ENCODE measurements around the gene PKMYT1. TPM values are rescaled to one million over a fixed set of nuclear protein-coding genes. Genes with fewer than 3 reads are reported as not detected.

PKMYT1 gene
- polyA plus RNA-seq, 1 donor (not counting 4 experiments of a cell fraction or from before 2014, with no cell fraction given): 6.9 TPM

DNA sequence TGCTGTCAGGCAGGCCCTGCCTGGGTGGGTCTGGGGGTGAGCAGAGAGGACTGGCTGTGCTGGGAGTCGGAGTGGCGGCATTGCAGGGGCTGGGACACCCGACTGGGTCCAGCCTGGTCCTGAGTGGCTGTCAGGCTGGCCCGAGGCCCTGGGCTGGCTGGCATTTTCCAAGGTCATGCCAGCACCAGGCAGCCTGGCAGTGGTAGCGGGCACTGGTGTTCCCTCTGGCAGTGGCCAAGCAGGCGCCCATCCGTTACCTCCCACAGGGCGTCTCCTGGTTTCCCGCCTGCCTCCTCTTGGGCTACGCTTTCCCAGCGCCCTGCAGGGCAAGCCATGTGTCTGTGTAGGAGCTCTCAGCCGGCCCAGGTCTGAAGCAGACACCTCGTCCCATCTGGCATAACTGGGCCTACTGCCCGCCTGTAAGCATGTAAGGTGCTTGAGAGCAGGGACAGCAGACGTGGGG is 5.7 kb upstream of the PKMYT1 start:
- no peaks in the 10 kb centered on the region for H4K20me1 ChIP-seq (ENCODE audit: control insufficient read depth, extremely low read depth, insufficient read depth, low read length)
- TF ChIP-seq, protein P1, sequence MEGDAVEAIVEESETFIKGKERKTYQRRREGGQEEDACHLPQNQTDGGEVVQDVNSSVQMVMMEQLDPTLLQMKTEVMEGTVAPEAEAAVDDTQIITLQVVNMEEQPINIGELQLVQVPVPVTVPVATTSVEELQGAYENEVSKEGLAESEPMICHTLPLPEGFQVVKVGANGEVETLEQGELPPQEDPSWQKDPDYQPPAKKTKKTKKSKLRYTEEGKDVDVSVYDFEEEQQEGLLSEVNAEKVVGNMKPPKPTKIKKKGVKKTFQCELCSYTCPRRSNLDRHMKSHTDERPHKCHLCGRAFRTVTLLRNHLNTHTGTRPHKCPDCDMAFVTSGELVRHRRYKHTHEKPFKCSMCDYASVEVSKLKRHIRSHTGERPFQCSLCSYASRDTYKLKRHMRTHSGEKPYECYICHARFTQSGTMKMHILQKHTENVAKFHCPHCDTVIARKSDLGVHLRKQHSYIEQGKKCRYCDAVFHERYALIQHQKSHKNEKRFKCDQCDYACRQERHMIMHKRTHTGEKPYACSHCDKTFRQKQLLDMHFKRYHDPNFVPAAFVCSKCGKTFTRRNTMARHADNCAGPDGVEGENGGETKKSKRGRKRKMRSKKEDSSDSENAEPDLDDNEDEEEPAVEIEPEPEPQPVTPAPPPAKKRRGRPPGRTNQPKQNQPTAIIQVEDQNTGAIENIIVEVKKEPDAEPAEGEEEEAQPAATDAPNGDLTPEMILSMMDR (optimal IDR thresholded peaks at IDR 0.05 in 1 of 3, IDR thresholded peaks at IDR 0.05 in 1 of 3, conservative IDR thresholded peaks at IDR 0.05 in 1 of 3; ENCODE audit: extremely low read depth in 1 of 3, insufficient read depth in 2 of 3, low read length in 3 of 3): no peak
- TF ChIP-seq EZH2 (IDR thresholded peaks at IDR 0.05; ENCODE audit: low read length): no peak
- no peaks in the 10 kb centered on the region for H3K27me3 ChIP-seq (ENCODE audit: control insufficient read depth, extremely low read depth, insufficient read depth, low read length)
- no peak overlapping the region for H3K27ac ChIP-seq (ENCODE audit: control insufficient read depth, insufficient read depth, low read length)
- H3K9me3 ChIP-seq (ENCODE audit: control insufficient read depth, low read depth, low read length): no peaks in the 10 kb centered on the region
- H3K4me1 ChIP-seq (ENCODE audit: control insufficient read depth, extremely low read depth, insufficient read depth, low read length): peaks cover 24% of the 10 kb centered on the region
- no peak for DNase-seq (ENCODE audit: low read depth, low spot score)
- no peak for FAIRE-seq
- dilution Hi-C loops (cut with MboI; ENCODE audit: extremely low pct_ligation_motif_present, low sequenced_read_pairs): no loop called here
- H3K36me3 ChIP-seq (ENCODE audit: control insufficient read depth in 2 of 2, extremely low read depth in 1 of 2, insufficient read depth in 2 of 2, low read length in 2 of 2): no peaks in the 10 kb centered on the region
- no peak overlapping the region for H3K9ac ChIP-seq (ENCODE audit: control insufficient read depth, extremely low read depth, insufficient read depth, low read length)
- H3K4me3 ChIP-seq (ENCODE audit: control insufficient read depth in 2 of 3, extremely low read depth in 1 of 3, insufficient read depth in 2 of 3, low read depth in 1 of 3, low read length in 3 of 3): no peak overlapping the region
- H3K4me2 ChIP-seq (ENCODE audit: control insufficient read depth, extremely low read depth, insufficient read depth, low read depth, low read length): no peak overlapping the region
- H2AFZ ChIP-seq (ENCODE audit: control insufficient read depth, low read length): no peak overlapping the region
- H3K9me1 ChIP-seq (ENCODE audit: control insufficient read depth, extremely low read depth, insufficient read depth, low read length): no peaks in the 10 kb centered on the region
- H3K79me2 ChIP-seq (ENCODE audit: control insufficient read depth, insufficient read depth, low read length): no peaks in the 10 kb centered on the region

DNA sequence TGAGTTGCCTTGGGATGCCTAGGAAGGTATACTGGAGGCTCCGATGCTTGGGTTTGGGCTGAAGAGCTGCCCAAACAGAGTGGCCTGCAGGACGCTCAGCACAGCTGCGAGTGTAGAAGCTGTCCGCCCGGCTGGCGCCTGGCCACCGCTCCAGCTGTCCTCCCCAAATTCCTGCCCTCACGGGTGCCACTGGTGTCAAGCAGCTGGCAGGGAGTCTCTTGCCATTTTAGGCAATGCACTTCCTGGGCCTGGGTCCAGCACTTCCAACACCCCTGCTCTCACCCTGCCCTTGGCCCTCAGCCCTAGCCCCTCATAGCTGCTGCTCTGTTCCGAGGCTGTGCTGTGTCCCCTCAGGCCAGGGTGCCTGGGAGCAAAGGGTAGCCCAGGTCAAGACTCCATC is 5.2 kb upstream of the PKMYT1 start:
- Histone ChIP-seq H4K20me1 (ENCODE audit: control insufficient read depth, extremely low read depth, insufficient read depth, low read length) (no peaks in the 10 kb centered on the region), H3K9me1 (ENCODE audit: control insufficient read depth, extremely low read depth, insufficient read depth, low read length) (no peaks in the 10 kb centered on the region), H3K4me3 (ENCODE audit: control insufficient read depth in 2 of 3, extremely low read depth in 1 of 3, insufficient read depth in 2 of 3, low read depth in 1 of 3, low read length in 3 of 3) (no peak overlapping the region), H3K4me1 (ENCODE audit: control insufficient read depth, extremely low read depth, insufficient read depth, low read length) (peaks cover 24% of the 10 kb centered on the region), H2AFZ (ENCODE audit: control insufficient read depth, low read length) (no peak overlapping the region), H3K36me3 (ENCODE audit: control insufficient read depth in 2 of 2, extremely low read depth in 1 of 2, insufficient read depth in 2 of 2, low read length in 2 of 2) (no peaks in the 10 kb centered on the region), H3K9me3 (ENCODE audit: control insufficient read depth, low read depth, low read length) (no peaks in the 10 kb centered on the region), H3K27ac (ENCODE audit: control insufficient read depth, insufficient read depth, low read length) (no peak overlapping the region), H3K9ac (ENCODE audit: control insufficient read depth, extremely low read depth, insufficient read depth, low read length) (no peak overlapping the region), H3K79me2 (ENCODE audit: control insufficient read depth, insufficient read depth, low read length) (no peaks in the 10 kb centered on the region), H3K27me3 (ENCODE audit: control insufficient read depth, extremely low read depth, insufficient read depth, low read length) (no peaks in the 10 kb centered on the region), H3K4me2 (ENCODE audit: control insufficient read depth, extremely low read depth, insufficient read depth, low read depth, low read length) (no peak overlapping the region)
- dilution Hi-C loops (cut with MboI; ENCODE audit: extremely low pct_ligation_motif_present, low sequenced_read_pairs): no loop called here
- DNase-seq (ENCODE audit: low read depth, low spot score) (no peak), FAIRE-seq (no peak)
- no peak for TF ChIP-seq EZH2 (IDR thresholded peaks at IDR 0.05; ENCODE audit: low read length)
- TF ChIP-seq, protein P1 (optimal IDR thresholded peaks at IDR 0.05 in 1 of 3, IDR thresholded peaks at IDR 0.05 in 1 of 3, conservative IDR thresholded peaks at IDR 0.05 in 1 of 3; ENCODE audit: extremely low read depth in 1 of 3, insufficient read depth in 2 of 3, low read length in 3 of 3): no peak
